SK-N-SH treated with all-trans-retinoic acid at 6 μM for 48 hours (cell line): ENCODE data around the gene ZMIZ2.
A peak's percentile ranks its signal among the peaks of the same experiment; 100 is the strongest.

ENCODE experiments used
- ATAC-seq: fragments of 200-7000 bp; cut with Tn5 transposase; 3 replicates; pipeline ENCODE4 v1.9.1; 2020; ENCODE audit warnings: mild to moderate bottlenecking, moderate library complexity
- ARNTL ChIP-seq: fragments of 450-650 bp; formaldehyde crosslinking; IDR thresholded peaks from 2 replicates; pipeline ENCODE4 v1.5.0; 2020; ENCODE audit warnings: low read depth, mild to moderate bottlenecking, moderate library complexity, borderline replicate concordance
- BACH2 ChIP-seq: fragments of 250-450 bp; sonication (Bioruptor Pico); IDR thresholded peaks from 2 replicates; pipeline ENCODE4 v1.9.0; 2021; ENCODE audit warnings: mild to moderate bottlenecking, borderline replicate concordance
- CREB5 ChIP-seq: fragments of 250-450 bp; sonication (Bioruptor Pico); IDR thresholded peaks from 2 replicates; pipeline ENCODE4 v1.5.1; 2020; ENCODE audit warnings: low read depth, mild to moderate bottlenecking, moderate library complexity
- CSDC2 ChIP-seq: fragments of 250-450 bp; sonication (Bioruptor Pico); IDR thresholded peaks from 2 replicates; pipeline ENCODE4 v1.5.0; 2020; ENCODE audit warnings: mild to moderate bottlenecking, moderate library complexity
- ESRRG ChIP-seq: fragments of 250-450 bp; sonication (Bioruptor Pico); IDR thresholded peaks from 2 replicates; pipeline ENCODE4 v1.6.1; 2021; ENCODE audit warnings: mild to moderate bottlenecking
- GLIS3 ChIP-seq: fragments of 250-450 bp; sonication (Bioruptor Pico); IDR thresholded peaks from 2 replicates; pipeline ENCODE4 v1.5.0; 2020; ENCODE audit warnings: mild to moderate bottlenecking, moderate library complexity
- ISL1 ChIP-seq: fragments of 250-450 bp; sonication (Bioruptor Pico); IDR thresholded peaks from 2 replicates; pipeline ENCODE4 v2.1.2; 2022; ENCODE audit warnings: mild to moderate bottlenecking, moderate library complexity
- OSR1 ChIP-seq: fragments of 250-450 bp; sonication (Bioruptor Pico); IDR thresholded peaks from 2 replicates; pipeline ENCODE4 v1.8.0; 2022; ENCODE audit warnings: moderate library complexity, mild to moderate bottlenecking, inconsistent platforms
- POU6F1 ChIP-seq: fragments of 250-450 bp; sonication (Bioruptor Pico); IDR thresholded peaks from 2 replicates; pipeline ENCODE4 v1.8.0; 2021; ENCODE audit warnings: low read depth, mild to moderate bottlenecking, moderate library complexity, borderline replicate concordance
- PPARA ChIP-seq: fragments of 250-450 bp; sonication (Bioruptor Pico); IDR thresholded peaks from 2 replicates; pipeline ENCODE4 v1.5.0; 2020; ENCODE audit warnings: mild to moderate bottlenecking, borderline replicate concordance
- RARB ChIP-seq: fragments of 250-450 bp; sonication (Bioruptor Pico); IDR thresholded peaks from 2 replicates; pipeline ENCODE4 v1.8.0; 2021; ENCODE audit warnings: mild to moderate bottlenecking, moderate library complexity
- SNAI2 ChIP-seq: fragments of 250-450 bp; sonication (Bioruptor Pico); IDR thresholded peaks from 2 replicates; pipeline ENCODE4 v1.5.0; 2020; ENCODE audit warnings: mild to moderate bottlenecking, moderate library complexity
- TCF4 ChIP-seq: fragments of 250-450 bp; sonication (Bioruptor Pico); IDR thresholded peaks from 2 replicates; pipeline ENCODE4 v1.8.0; 2021; ENCODE audit warnings: mild to moderate bottlenecking, moderate library complexity, borderline replicate concordance
- TOX ChIP-seq: fragments of 250-450 bp; sonication (Bioruptor Pico); IDR thresholded peaks from 2 replicates; pipeline ENCODE4 v1.8.0; 2021; ENCODE audit warnings: mild to moderate bottlenecking, moderate library complexity, borderline replicate concordance
- TSHZ2 ChIP-seq: fragments of 250-450 bp; sonication (Bioruptor Pico); IDR thresholded peaks from 2 replicates; pipeline ENCODE4 v1.5.0; 2020; ENCODE audit warnings: mild to moderate bottlenecking, moderate library complexity
- ZC3H10 ChIP-seq: fragments of 250-450 bp; sonication (Bioruptor Pico); IDR thresholded peaks from 2 replicates; pipeline ENCODE4 v1.5.1; 2021; ENCODE audit warnings: mild to moderate bottlenecking, moderate library complexity
- ZFP3 ChIP-seq: fragments of 250-450 bp; sonication (Bioruptor Pico); IDR thresholded peaks from 2 replicates; pipeline ENCODE4 v1.5.0; 2020; ENCODE audit warnings: mild to moderate bottlenecking, moderate library complexity
- ZFP30 ChIP-seq: fragments of 450-650 bp; formaldehyde crosslinking; IDR thresholded peaks from 2 replicates; pipeline ENCODE4 v1.5.0; 2022; ENCODE audit warnings: mild to moderate bottlenecking, moderate library complexity
- ZNF565 ChIP-seq: fragments of 450-650 bp; formaldehyde crosslinking; conservative IDR thresholded peaks from 2 replicates; pipeline ENCODE4 v1.5.0; 2020; ENCODE audit warnings: low read depth, mild to moderate bottlenecking, moderate library complexity
- ZNF70 ChIP-seq: fragments of 450-650 bp; formaldehyde crosslinking; IDR thresholded peaks from 2 replicates; pipeline ENCODE4 v1.5.0; 2020; ENCODE audit warnings: mild to moderate bottlenecking, moderate library complexity
- ZNF8 ChIP-seq: fragments of 450-650 bp; formaldehyde crosslinking; IDR thresholded peaks from 2 replicates; pipeline ENCODE4 v1.5.0; 2020; ENCODE audit warnings: mild to moderate bottlenecking, moderate library complexity

ZMIZ2 gene

GRCh38 chr7:44789990-44790389 is 41.3 kb downstream of the ZMIZ2 start:
- ATAC-seq: no peak
- no peak for TF ChIP-seq ZNF8 (CRISPR knock-in tag)
- no peak for TF ChIP-seq ZNF70 (CRISPR knock-in tag)
- TF ChIP-seq GLIS3 (CRISPR knock-in tag): no peak
- TF ChIP-seq OSR1 (CRISPR knock-in tag): no peak
- TF ChIP-seq ESRRG (CRISPR knock-in tag): no peak
- no peak for TF ChIP-seq ARNTL (CRISPR knock-in tag)
- TF ChIP-seq TOX (CRISPR knock-in tag): no peak
- no peak for TF ChIP-seq POU6F1 (CRISPR knock-in tag)
- no peak for TF ChIP-seq ZC3H10 (CRISPR knock-in tag)
- no peak for TF ChIP-seq CSDC2 (CRISPR knock-in tag)
- no peak for TF ChIP-seq TSHZ2 (CRISPR knock-in tag)
- TF ChIP-seq PPARA (CRISPR knock-in tag): no peak
- TF ChIP-seq ISL1 (CRISPR knock-in tag): no peak
- no peak for TF ChIP-seq CREB5
- TF ChIP-seq SNAI2 (CRISPR knock-in tag): no peak

- ATAC-seq: peak; percentile 11; the same call in 1 of the 3 replicates
- TF ChIP-seq CSDC2 (CRISPR knock-in tag): no peak
- no peak for TF ChIP-seq TSHZ2 (CRISPR knock-in tag)
- TF ChIP-seq ZNF70 (CRISPR knock-in tag): no peak
- TF ChIP-seq BACH2 (CRISPR knock-in tag): no peak
- TF ChIP-seq ISL1 (CRISPR knock-in tag): no peak
- TF ChIP-seq TCF4 (CRISPR knock-in tag): no peak
- TF ChIP-seq CREB5: no peak
Observed at GRCh38 chr7:44791278-44792219, 42.9 kb downstream of the ZMIZ2 start.

- no peak for ATAC-seq
- TF ChIP-seq ZFP3 (no peak), ZNF565 (CRISPR knock-in tag) (no peak), ZFP30 (CRISPR knock-in tag) (no peak), TSHZ2 (CRISPR knock-in tag) (no peak), ARNTL (CRISPR knock-in tag) (no peak), TOX (CRISPR knock-in tag) (no peak), RARB (CRISPR knock-in tag) (no peak), CREB5 (no peak), TCF4 (CRISPR knock-in tag) (no peak)
Observed at GRCh38 chr7:44793919-44794318, 45.3 kb downstream of the ZMIZ2 start.
